B cell (primary cell): ENCODE measurements around the gene PLK3. TPM values are rescaled to one million over a fixed set of nuclear protein-coding genes. Genes with fewer than 3 reads are reported as not detected.

ENCODE experiments used
- ATAC-seq: fragments of 200-7000 bp; cut with Tn5 transposase; one replicate; pipeline ENCODE4 v1.10.0; 2021; ENCODE audit warnings: low read depth, mild to moderate bottlenecking, moderate number of reproducible peaks, moderate library complexity
- CTCF ChIA-PET: fragments of 350-600 bp; sonication (Branson Sonifier 250); formaldehyde crosslinking; loops from one replicate; lab custom pipeline; 2021; ENCODE audit warnings: antibody characterized with exemption, inconsistent platforms; lab: Charles Lee
- POLR2A ChIA-PET: fragments of 350-600 bp; sonication (Branson Sonifier 250); formaldehyde crosslinking; loops from one replicate; lab custom pipeline; 2021; ENCODE audit warnings: antibody characterized with exemption; lab: Charles Lee
- DNase-seq: peaks from one replicate; pipeline ENCODE4 v3.0.0; 2013
- H2AFZ ChIP-seq: 2 replicates; pipeline ENCODE4 v1.6.1; 2012; ENCODE audit warnings: mild to moderate bottlenecking, low read depth, low read length; ENCODE audit not compliant: insufficient read depth, poor library complexity, severe bottlenecking
- H3K27ac ChIP-seq, 2 donors: 1 replicate in 1 of 2; 2 replicates in 1 of 2; pipeline ENCODE4 v1.5.1; 2012 to 2013; ENCODE audit warnings: low read length in 2 of 2, mild to moderate bottlenecking in 2 of 2, moderate library complexity in 1 of 2
- H3K27me3 ChIP-seq, 4 experiments: fragments of 200-600 bp in 1 of 4; sonication (generic) in 1 of 4; replicated peaks in 1 of 4; 1 replicate in 2 of 4; 2 replicates in 2 of 4; pipeline versions ENCODE4 v1.6.1 to v1.7.0; 2013 to 2016; ENCODE audit warnings: low read length in 3 of 4, mild to moderate bottlenecking in 2 of 4, mixed read lengths in 1 of 4, moderate library complexity in 1 of 4; ENCODE audit not compliant: insufficient read depth in 4 of 4, control insufficient read depth in 3 of 4; ENCODE audit errors: control extremely low read depth in 1 of 4
- H3K36me3 ChIP-seq, 2 experiments: replicated peaks in 1 of 2; 1 replicate in 1 of 2; 2 replicates in 1 of 2; pipeline versions ENCODE4 v1.6.1 to v1.7.1; 2013; ENCODE audit warnings: low read length in 1 of 2; ENCODE audit not compliant: insufficient read depth in 2 of 2, control insufficient read depth in 1 of 2; ENCODE audit errors: control extremely low read depth in 1 of 2, extremely low read depth in 1 of 2
- H3K4me1 ChIP-seq, 2 donors: fragments of 200-600 bp in 1 of 2; sonication (generic) in 1 of 2; 1 replicate in 1 of 2; 2 replicates in 1 of 2; pipeline versions ENCODE4 v1.5.1 to v1.6.1; 2013 to 2017; ENCODE audit warnings: low read length in 2 of 2; ENCODE audit not compliant: control insufficient read depth in 2 of 2, insufficient read depth in 2 of 2
- H3K4me2 ChIP-seq: replicated peaks from 2 replicates; pipeline ENCODE3; 2012; ENCODE audit warnings: mild to moderate bottlenecking, low read depth, low read length; ENCODE audit not compliant: poor library complexity, severe bottlenecking
- H3K4me3 ChIP-seq, 5 experiments: fragments of 200-600 bp in 1 of 5; sonication (generic) in 1 of 5; 1 replicate in 3 of 5; 2 replicates in 2 of 5; pipeline versions ENCODE4 v1.5.1 to v1.7.0; 2011 to 2016; ENCODE audit warnings: low read length in 4 of 5, mild to moderate bottlenecking in 4 of 5, low read depth in 2 of 5, control low read depth in 1 of 5, moderate library complexity in 1 of 5; ENCODE audit not compliant: insufficient read depth in 1 of 5; ENCODE audit errors: control extremely low read depth in 1 of 5, extremely low read depth in 1 of 5
- H3K79me2 ChIP-seq: fragments of 200-600 bp; sonication (generic); one replicate; pipeline ENCODE4 v1.6.0; 2016; ENCODE audit warnings: low read length; ENCODE audit not compliant: control insufficient read depth, insufficient read depth
- H3K9ac ChIP-seq: fragments of 200-600 bp; sonication (generic); 2 replicates; pipeline ENCODE4 v1.6.1; 2017; ENCODE audit warnings: mild to moderate bottlenecking, low read length, moderate library complexity
- H3K9me3 ChIP-seq, 3 donors: one replicate each; pipeline versions ENCODE4 v1.6.1 to v1.7.1; 2013; ENCODE audit warnings: low read length in 2 of 3; ENCODE audit not compliant: control insufficient read depth in 2 of 3, insufficient read depth in 1 of 3; ENCODE audit errors: control extremely low read depth in 1 of 3
- H4K20me1 ChIP-seq: 2 replicates; pipeline ENCODE4 v1.6.0; 2012; ENCODE audit warnings: mild to moderate bottlenecking, low read length; ENCODE audit not compliant: insufficient read depth, control insufficient read depth, poor library complexity, severe bottlenecking
- H3K27ac Mint-ChIP-seq: one replicate; pipeline ENCODE4 v1.8.0; 2021; ENCODE audit warnings: mixed read lengths
- H3K27me3 Mint-ChIP-seq: one replicate; pipeline ENCODE4 v1.8.0; 2021; ENCODE audit warnings: mixed read lengths
- H3K4me1 Mint-ChIP-seq: one replicate; pipeline ENCODE4 v1.8.0; 2021; ENCODE audit warnings: mixed read lengths
- H3K4me3 Mint-ChIP-seq: one replicate; pipeline ENCODE4 v1.8.0; 2021; ENCODE audit warnings: mixed read lengths
- H3K9me3 Mint-ChIP-seq: one replicate; pipeline ENCODE4 v1.8.0; 2022; ENCODE audit warnings: mixed read lengths; ENCODE audit not compliant: insufficient read depth
- CTCF ChIP-seq: fragments of 200-600 bp; IDR thresholded peaks from one replicate; pipeline ENCODE4 v1.8.0; 2022; ENCODE audit warnings: antibody characterized with exemption, mild to moderate bottlenecking
- EZH2 ChIP-seq: IDR thresholded peaks from 2 replicates; pipeline ENCODE4 v1.6.1; 2012; ENCODE audit warnings: borderline replicate concordance, low read depth, mild to moderate bottlenecking, moderate library complexity, low read length; ENCODE audit not compliant: insufficient read depth, poor library complexity, severe bottlenecking
- WGBS: methylation state at CpG from one replicate; pipeline ENCODE4 v1.1.5; 2013; ENCODE audit warnings: missing lambda C conversion rate; ENCODE audit not compliant: insufficient coverage; 5-methylcytosine and 5-hydroxymethylcytosine counted together
- intact Hi-C: fragments of 100-400 bp; cut with micrococcal nuclease; formaldehyde crosslinking; loops from one replicate; pipeline ENCODE4 v1.10.0; 2022
- polyA plus RNA-seq: library from polyadenylated mRNA; depleted of rRNA; stranded (reverse); fragments of >200 nt; gene quantifications from 2 replicates; pipeline ENCODE4 v1.2.3, GENCODE V29; 2012
- total RNA-seq, 2 donors: library from RNA; stranded (reverse); fragments of 120-200 nt in 1 of 2; gene quantifications; 1 replicate in 1 of 2; 2 replicates in 1 of 2; pipeline versions ENCODE4 v1.2.3 to v1.2.4, GENCODE V29; 2013 to 2022

The PLK3 gene
- total and polyA plus RNA-seq, 2 donors (not counting 1 experiment from before 2014, with no cell fraction given), result 35.9 to 93.5 TPM

DNA sequence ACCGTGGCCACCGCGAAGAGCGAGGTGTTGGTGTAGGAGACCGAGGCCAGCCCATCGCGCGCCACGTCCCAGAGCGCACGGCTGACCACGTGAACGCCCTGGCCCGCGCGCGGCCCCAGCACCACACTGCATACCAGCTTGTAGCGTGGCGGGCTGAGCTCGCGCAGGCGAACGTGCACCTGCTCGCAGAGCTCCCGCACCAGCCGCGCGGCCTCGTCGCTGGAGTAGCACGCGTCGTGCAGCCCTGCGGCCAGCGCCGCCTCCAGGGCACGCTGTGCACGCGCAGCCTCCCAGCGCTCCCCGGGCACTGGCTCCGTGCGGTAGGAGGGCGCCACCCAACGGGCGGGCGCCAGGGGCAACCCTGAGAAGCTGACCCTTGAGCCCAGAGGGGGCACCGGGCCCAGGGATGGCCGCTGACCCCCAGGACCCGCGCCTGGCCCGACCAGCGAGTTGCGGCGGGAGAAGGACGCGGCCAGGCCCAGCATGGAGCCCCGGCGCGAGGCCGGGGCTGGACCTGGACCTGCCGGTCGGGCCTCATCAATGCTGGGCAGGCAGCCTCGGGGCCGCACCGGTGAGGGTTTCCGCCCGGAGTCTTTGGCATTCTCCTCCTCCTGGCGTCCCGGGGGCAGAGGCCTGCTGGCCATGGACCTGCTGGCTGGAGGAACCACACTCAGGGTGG is 6.0 kb downstream of the PLK3 start:
- Histone ChIP-seq H3K36me3 (peaks cover 0 to 21% of the 10 kb centered on the region in 2 experiments), H4K20me1 (no peaks in the 10 kb centered on the region), H3K27ac (peak overlapping the region; percentile 91 to 95), H2AFZ (no peak overlapping the region), H3K79me2 (peaks cover 5% of the 10 kb centered on the region), H3K27me3 (no peaks in the 10 kb centered on the region), H3K9me3 (peaks cover 0 to 3% (median 0%) of the 10 kb centered on the region in 3 donors), H3K4me3 (no peak overlapping the region), H3K4me1 (peaks cover 51 to 67% of the 10 kb centered on the region in 2 donors), H3K4me2 (no peak overlapping the region), H3K9ac (no peak overlapping the region)
- ChIA-PET CTCF (interaction anchor here (1.1 to 1.7 kb wide), 2 partner anchors 13 to 77 kb away, joined by 3 to 7 read pairs; no protein-coding TSS in a partner anchor), POLR2A (interaction anchor here (4.3 kb wide), 1 partner anchor 13 kb away, joined by 59 read pairs; no protein-coding TSS in a partner anchor)
- 99% methylated on average over 67 of the region's 70 CpGs for WGBS
- H3K27ac Mint-ChIP-seq, result peak overlapping the region; percentile 99
- H3K9me3 Mint-ChIP-seq, result no peaks in the 10 kb centered on the region
- H3K4me3 Mint-ChIP-seq, result no peak overlapping the region
- ATAC-seq (no peak), DNase-seq (no peak)
- H3K4me1 Mint-ChIP-seq, result peaks cover 65% of the 10 kb centered on the region
- TF ChIP-seq CTCF, result no peak
- no peak for TF ChIP-seq EZH2
- H3K27me3 Mint-ChIP-seq, result no peaks in the 10 kb centered on the region
- intact Hi-C loops, result no loop called here
